Measurements from ENCODE around the gene SPDEF. TPM values are rescaled to one million over a fixed set of nuclear protein-coding genes. Genes with fewer than 3 reads are reported as not detected.

SPDEF gene
- total RNA-seq, 2 experiments from 2014 or later, result 0.34 to 0.54 TPM

GRCh38 chr6:34520645-34521462 is 35.3 kb downstream of the SPDEF start:
- H3K4me3 ChIP-seq (ENCODE audit: low read depth, low read length, poor library complexity, severe bottlenecking), result no peak overlapping the region
- H3K4me1 ChIP-seq (ENCODE audit: insufficient read depth, low read length, poor library complexity, severe bottlenecking), result no peaks in the 10 kb centered on the region
- no peak overlapping the region for H2AFZ ChIP-seq (ENCODE audit: low read length)
- H3K4me2 ChIP-seq (ENCODE audit: low read length), result no peak overlapping the region
- no peaks in the 10 kb centered on the region for H3K9me3 ChIP-seq (ENCODE audit: low read length)
- no peaks in the 10 kb centered on the region for H3K9me2 ChIP-seq (ENCODE audit: insufficient read depth, low read length)
- intact Hi-C loops (cut with micrococcal nuclease; ENCODE audit: unreplicated experiment), result no loop called here
- H3K27ac ChIP-seq (ENCODE audit: low read depth, low read length, poor library complexity, severe bottlenecking), result no peak overlapping the region
- ChIA-PET POLR2A (no interaction called here), CTCF (ENCODE audit: unreplicated experiment) (no interaction called here)
- TF ChIP-seq CTCF (conservative IDR thresholded peaks at IDR 0.05; ENCODE audit: low read length), result no peak
- TF ChIP-seq EZH2phosphoT487 (IDR thresholded peaks at IDR 0.05; ENCODE audit: borderline replicate concordance, low read depth, low read length), result no peak
- no peak for DNase-seq (ENCODE audit: low spot score)
- H3K79me2 ChIP-seq (ENCODE audit: insufficient read depth, low read depth, low read length), result no peaks in the 10 kb centered on the region
- BruUV-seq (replicated peaks), result no TSS peak
- H3K36me3 ChIP-seq (ENCODE audit: insufficient read depth, low read length), result no peaks in the 10 kb centered on the region
- H4K20me1 ChIP-seq (ENCODE audit: insufficient read depth, low read length), result no peaks in the 10 kb centered on the region

DNA sequence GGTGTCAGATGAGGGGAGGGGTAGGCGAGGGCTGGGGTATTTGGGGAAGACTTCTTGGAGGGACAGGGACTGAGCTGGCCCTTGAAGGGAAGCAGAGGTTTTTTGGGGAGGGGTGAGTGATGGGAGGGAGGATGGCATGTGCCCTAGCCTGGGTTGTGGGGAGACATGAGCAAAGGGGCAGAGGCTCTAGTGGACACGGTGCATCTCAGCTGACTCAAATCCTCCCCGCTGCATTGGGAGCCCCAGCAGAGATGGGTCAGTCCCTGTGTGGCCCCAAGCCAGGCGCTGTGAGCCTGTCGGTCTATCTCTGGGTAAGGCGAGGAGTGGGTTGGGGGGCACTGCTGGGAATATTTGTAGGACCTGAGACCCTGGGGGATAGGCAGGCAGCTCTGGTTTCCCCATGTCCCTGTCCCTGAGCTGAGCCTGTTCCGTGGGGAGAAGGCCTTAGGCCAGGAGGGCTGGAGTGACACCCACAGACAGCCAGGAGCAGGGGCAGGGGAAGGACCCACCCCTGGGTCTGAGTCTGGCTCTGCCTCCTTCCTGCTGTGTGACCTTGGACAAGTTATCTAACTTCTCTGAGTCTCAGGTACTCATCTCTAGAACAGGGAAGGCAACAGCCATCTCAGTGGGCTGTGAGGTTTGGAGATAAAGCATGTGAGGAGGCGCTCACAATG is 36.0 kb downstream of the SPDEF start:
- Histone ChIP-seq H2AFZ (ENCODE audit: low read length) (no peak overlapping the region), H3K4me2 (ENCODE audit: low read length) (no peak overlapping the region), H3K9me3 (ENCODE audit: low read length) (no peaks in the 10 kb centered on the region), H3K4me1 (ENCODE audit: insufficient read depth, low read length, poor library complexity, severe bottlenecking) (no peaks in the 10 kb centered on the region), H3K27ac (ENCODE audit: low read depth, low read length, poor library complexity, severe bottlenecking) (no peak overlapping the region), H3K36me3 (ENCODE audit: insufficient read depth, low read length) (no peaks in the 10 kb centered on the region), H4K20me1 (ENCODE audit: insufficient read depth, low read length) (no peaks in the 10 kb centered on the region), H3K4me3 (ENCODE audit: low read depth, low read length, poor library complexity, severe bottlenecking) (no peak overlapping the region), H3K79me2 (ENCODE audit: insufficient read depth, low read depth, low read length) (no peaks in the 10 kb centered on the region), H3K9me2 (ENCODE audit: insufficient read depth, low read length) (no peaks in the 10 kb centered on the region)
- TF ChIP-seq CTCF (conservative IDR thresholded peaks at IDR 0.05; ENCODE audit: low read length), result no peak
- no peak for TF ChIP-seq EZH2phosphoT487 (IDR thresholded peaks at IDR 0.05; ENCODE audit: borderline replicate concordance, low read depth, low read length)
- POLR2A ChIA-PET, result no interaction called here
- DNase-seq (ENCODE audit: low spot score), result no peak
- CTCF ChIA-PET (ENCODE audit: unreplicated experiment), result no interaction called here
- no TSS peak for BruUV-seq (replicated peaks)
- intact Hi-C loops (cut with micrococcal nuclease; ENCODE audit: unreplicated experiment), result no loop called here
